Ascending aorta (tissue), 2 donors: ENCODE results near the gene AGAP3. TPM values are rescaled to one million over a fixed set of nuclear protein-coding genes. Genes with fewer than 3 reads are reported as not detected.

ENCODE experiments used
- DNase-seq, 2 donors: peaks; one replicate each; pipeline ENCODE4 v3.0.0-alpha.2; 2019; ENCODE audit warnings: low spot score in 2 of 2
- H3K27ac ChIP-seq, 2 donors: fragments of 200-600 bp; sonication (generic); one replicate each; pipeline ENCODE4 v1.5.1; 2016 to 2017; ENCODE audit warnings: mild to moderate bottlenecking in 1 of 2
- H3K27me3 ChIP-seq: fragments of 200-600 bp; sonication (generic); one replicate; pipeline ENCODE4 v1.5.1; 2017
- H3K36me3 ChIP-seq, 2 donors: fragments of 200-600 bp; sonication (generic); one replicate each; pipeline ENCODE4 v1.5.1; 2016
- H3K4me1 ChIP-seq, 2 donors: fragments of 200-600 bp; sonication (generic); one replicate each; pipeline ENCODE4 v1.5.1; 2016 to 2017; ENCODE audit warnings: mild to moderate bottlenecking in 1 of 2
- H3K4me3 ChIP-seq, 2 donors: fragments of 200-600 bp; sonication (generic); one replicate each; pipeline ENCODE4 v1.5.1; 2016 to 2017; ENCODE audit warnings: mild to moderate bottlenecking in 1 of 2
- H3K9me3 ChIP-seq, 2 donors: fragments of 200-600 bp; sonication (generic); one replicate each; pipeline ENCODE4 v1.5.1; 2016
- CTCF ChIP-seq, 3 experiments: fragments of 200-600 bp in 2 of 3; fragments of 450-650 bp in 1 of 3; sonication (generic) in 2 of 3; IDR thresholded peaks; one replicate each; pipeline ENCODE4 v1.5.1; 2016 to 2019; ENCODE audit warnings: antibody characterized with exemption in 3 of 3, mild to moderate bottlenecking in 1 of 3, moderate library complexity in 1 of 3
- intact Hi-C: fragments of 100-400 bp; cut with DNase I; formaldehyde crosslinking; loops from one replicate; pipeline ENCODE4 v1.15.1; 2023
- total RNA-seq: library from RNA; depleted of rRNA; stranded (reverse); fragments of >200 nt; gene quantifications from one replicate; pipeline ENCODE4 v1.1.0, GENCODE V29; 2016

AGAP3 gene
- total RNA-seq, 1 donor from 2014 or later: 82.6 TPM

DNA sequence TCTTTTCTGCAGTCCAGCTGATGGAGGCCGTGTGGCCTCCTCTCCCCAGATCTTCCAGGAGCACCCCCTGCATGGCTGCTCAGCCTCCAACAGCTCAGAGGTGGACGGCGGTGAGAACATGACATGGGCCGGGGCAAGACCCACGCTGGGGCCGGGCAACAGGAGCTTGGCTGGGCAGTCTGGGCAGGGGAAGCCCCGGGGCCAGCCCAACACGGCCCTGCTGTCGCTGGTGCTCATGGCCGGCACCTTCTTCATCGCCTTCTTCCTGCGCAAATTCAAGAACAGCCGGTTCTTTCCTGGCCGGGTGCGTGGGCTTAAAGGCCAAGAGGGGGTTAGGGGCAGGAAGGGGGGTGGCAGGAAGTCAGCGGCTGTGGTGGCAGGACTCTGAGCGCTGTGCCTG, 12.3 kb upstream of the AGAP3 start:
- intact Hi-C loops: no loop called here
- no peaks in the 10 kb centered on the region for H3K9me3 ChIP-seq
- no peak for TF ChIP-seq CTCF (IDR thresholded peaks at IDR 0.05)
- no peaks in the 10 kb centered on the region for H3K27me3 ChIP-seq
- no peak overlapping the region for H3K27ac ChIP-seq
- DNase-seq: no peak
- H3K36me3 ChIP-seq: peaks cover 66 to 81% of the 10 kb centered on the region in 2 donors
- no peaks in the 10 kb centered on the region for H3K4me1 ChIP-seq
- no peak overlapping the region for H3K4me3 ChIP-seq

DNA sequence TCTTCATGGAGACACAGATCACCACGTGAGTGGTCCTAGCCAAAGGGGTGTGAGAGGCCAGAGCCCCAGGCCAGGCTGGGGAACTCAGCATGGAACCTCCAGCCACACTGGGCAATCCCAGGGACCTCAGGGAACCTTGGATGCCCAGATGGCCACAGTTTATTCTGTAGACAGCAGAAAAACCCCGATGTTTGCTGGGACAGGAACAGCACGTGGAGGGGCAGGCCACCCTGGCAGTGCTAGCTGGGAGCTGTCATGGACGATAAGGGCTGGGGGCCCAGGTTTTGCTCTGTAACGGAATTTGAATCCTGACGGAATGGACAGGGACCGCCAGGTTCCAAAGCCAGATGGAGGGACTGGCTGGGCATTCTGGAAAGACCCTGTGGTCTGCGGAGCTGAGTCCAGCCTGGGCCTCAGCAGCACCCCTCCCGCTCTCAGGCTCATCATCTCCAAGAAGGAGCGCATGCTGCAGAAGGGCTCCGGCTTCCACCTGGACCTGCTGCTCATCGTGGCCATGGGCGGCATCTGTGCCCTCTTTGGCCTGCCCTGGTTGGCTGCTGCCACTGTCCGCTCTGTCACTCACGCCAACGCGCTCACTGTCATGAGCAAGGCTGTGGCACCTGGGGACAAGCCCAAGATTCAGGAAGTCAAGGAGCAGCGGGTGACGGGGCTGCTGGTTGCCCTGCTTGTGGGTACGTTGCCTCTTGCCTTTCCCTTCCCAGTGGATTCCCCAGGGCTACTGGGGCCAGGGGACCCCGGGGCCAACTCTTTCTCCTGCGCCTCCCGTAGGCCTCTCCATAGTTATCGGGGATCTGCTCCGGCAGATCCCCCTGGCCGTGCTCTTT, 11.2 kb upstream of the AGAP3 start:
- intact Hi-C loops: no loop called here
- no peak for DNase-seq

GRCh38 chr7:151075662-151075971, 10.7 kb upstream of the AGAP3 start:
- Histone ChIP-seq H3K27ac (no peak overlapping the region), H3K36me3 (peaks cover 50 to 67% of the 10 kb centered on the region in 2 donors), H3K27me3 (no peaks in the 10 kb centered on the region), H3K4me1 (peaks cover 8 to 9% of the 10 kb centered on the region in 2 donors), H3K4me3 (no peak overlapping the region), H3K9me3 (no peaks in the 10 kb centered on the region)
- no peak for TF ChIP-seq CTCF (IDR thresholded peaks at IDR 0.05)
- intact Hi-C loops: no loop called here
- no peak for DNase-seq

More for the DNA sequence above, 11.2 kb upstream of the AGAP3 start:
- no peak overlapping the region for H3K4me3 ChIP-seq
- no peak overlapping the region for H3K27ac ChIP-seq
- no peaks in the 10 kb centered on the region for H3K9me3 ChIP-seq
- peaks cover 55 to 72% of the 10 kb centered on the region in 2 donors for H3K36me3 ChIP-seq
- H3K4me1 ChIP-seq: peaks cover 8 to 9% of the 10 kb centered on the region in 2 donors
- no peak for TF ChIP-seq CTCF (IDR thresholded peaks at IDR 0.05)
- H3K27me3 ChIP-seq: no peaks in the 10 kb centered on the region

GRCh38 chr7:151075978-151076426, 10.3 kb upstream of the AGAP3 start:
- H3K27me3 ChIP-seq: no peaks in the 10 kb centered on the region
- H3K36me3 ChIP-seq: peaks cover 46 to 63% of the 10 kb centered on the region in 2 donors
- DNase-seq: no peak
- no peak for TF ChIP-seq CTCF (IDR thresholded peaks at IDR 0.05)
- no peak overlapping the region for H3K4me3 ChIP-seq
- H3K9me3 ChIP-seq: no peaks in the 10 kb centered on the region
- peaks cover 8 to 10% of the 10 kb centered on the region in 2 donors for H3K4me1 ChIP-seq
- H3K27ac ChIP-seq: no peak overlapping the region
- intact Hi-C loops: no loop called here

- Histone ChIP-seq H3K4me1 (peaks cover 18 to 21% of the 10 kb centered on the region in 2 donors), H3K27me3 (no peaks in the 10 kb centered on the region), H3K9me3 (no peaks in the 10 kb centered on the region), H3K36me3 (peaks cover 35 to 52% of the 10 kb centered on the region in 2 donors), H3K27ac (no peak overlapping the region), H3K4me3 (no peak overlapping the region)
- intact Hi-C loops: no loop called here
- no peak for TF ChIP-seq CTCF (IDR thresholded peaks at IDR 0.05)
- DNase-seq: no peak
These were observed 9.2 kb upstream of the AGAP3 start for GRCh38 chr7:151076863-151077704.
